Measurements from ENCODE around the gene SUSD4.

DNA sequence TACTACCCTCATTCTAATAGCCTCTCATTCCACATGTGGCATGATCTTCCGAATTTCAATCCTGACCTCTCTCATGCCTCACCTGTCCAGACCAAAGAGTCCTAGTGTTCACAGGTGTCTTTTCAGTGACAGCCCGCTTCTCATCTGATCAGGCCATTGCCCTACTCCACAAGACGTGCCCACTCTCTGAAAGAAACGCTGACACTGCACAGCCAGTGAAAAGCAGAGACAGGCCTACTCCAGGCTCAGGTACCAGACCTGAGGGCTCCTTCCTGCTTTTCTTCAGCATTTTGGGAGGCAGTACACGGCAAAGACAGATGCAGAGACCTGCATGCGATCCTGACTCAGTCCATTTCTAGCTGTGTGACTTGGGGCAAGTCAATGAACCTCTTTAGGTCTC lies 43.0 kb downstream of the SUSD4 start:
- TF ChIP-seq, protein P1, sequence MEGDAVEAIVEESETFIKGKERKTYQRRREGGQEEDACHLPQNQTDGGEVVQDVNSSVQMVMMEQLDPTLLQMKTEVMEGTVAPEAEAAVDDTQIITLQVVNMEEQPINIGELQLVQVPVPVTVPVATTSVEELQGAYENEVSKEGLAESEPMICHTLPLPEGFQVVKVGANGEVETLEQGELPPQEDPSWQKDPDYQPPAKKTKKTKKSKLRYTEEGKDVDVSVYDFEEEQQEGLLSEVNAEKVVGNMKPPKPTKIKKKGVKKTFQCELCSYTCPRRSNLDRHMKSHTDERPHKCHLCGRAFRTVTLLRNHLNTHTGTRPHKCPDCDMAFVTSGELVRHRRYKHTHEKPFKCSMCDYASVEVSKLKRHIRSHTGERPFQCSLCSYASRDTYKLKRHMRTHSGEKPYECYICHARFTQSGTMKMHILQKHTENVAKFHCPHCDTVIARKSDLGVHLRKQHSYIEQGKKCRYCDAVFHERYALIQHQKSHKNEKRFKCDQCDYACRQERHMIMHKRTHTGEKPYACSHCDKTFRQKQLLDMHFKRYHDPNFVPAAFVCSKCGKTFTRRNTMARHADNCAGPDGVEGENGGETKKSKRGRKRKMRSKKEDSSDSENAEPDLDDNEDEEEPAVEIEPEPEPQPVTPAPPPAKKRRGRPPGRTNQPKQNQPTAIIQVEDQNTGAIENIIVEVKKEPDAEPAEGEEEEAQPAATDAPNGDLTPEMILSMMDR (IDR thresholded peaks at IDR 0.05; ENCODE audit: extremely low read depth in 1 of 2, insufficient read depth in 1 of 2, low read depth in 1 of 2, low read length in 2 of 2): no peak
- TF ChIP-seq MAX (IDR thresholded peaks at IDR 0.05; ENCODE audit: insufficient read depth, insufficient read length) (no peak), FOS (IDR thresholded peaks at IDR 0.05; ENCODE audit: borderline replicate concordance, insufficient read depth, low read length) (no peak), EZH2 (IDR thresholded peaks at IDR 0.05; ENCODE audit: borderline replicate concordance, low read depth, low read length, severe bottlenecking) (no peak), MYC (IDR thresholded peaks at IDR 0.05; ENCODE audit: low read depth, low read length) (no peak)
